Measurements from ENCODE around the gene LARGE1. TPM values are rescaled to one million over a fixed set of nuclear protein-coding genes. Genes with fewer than 3 reads are reported as not detected.

The LARGE1 gene
- total and polyA plus RNA-seq, 2 of the 13 experiments (the other 11 are each of a cell fraction or from before 2014, with no cell fraction given), result 8.4 to 11.0 TPM

GRCh38 chr22:33888821-33889220 lies 31.5 kb downstream of the LARGE1 start (continued):
- no peak for TF ChIP-seq MNT (IDR thresholded peaks at IDR 0.05)
- TF ChIP-seq RCOR2 (CRISPR knock-in tag; IDR thresholded peaks at IDR 0.05), result no peak
- TF ChIP-seq, protein P1, sequence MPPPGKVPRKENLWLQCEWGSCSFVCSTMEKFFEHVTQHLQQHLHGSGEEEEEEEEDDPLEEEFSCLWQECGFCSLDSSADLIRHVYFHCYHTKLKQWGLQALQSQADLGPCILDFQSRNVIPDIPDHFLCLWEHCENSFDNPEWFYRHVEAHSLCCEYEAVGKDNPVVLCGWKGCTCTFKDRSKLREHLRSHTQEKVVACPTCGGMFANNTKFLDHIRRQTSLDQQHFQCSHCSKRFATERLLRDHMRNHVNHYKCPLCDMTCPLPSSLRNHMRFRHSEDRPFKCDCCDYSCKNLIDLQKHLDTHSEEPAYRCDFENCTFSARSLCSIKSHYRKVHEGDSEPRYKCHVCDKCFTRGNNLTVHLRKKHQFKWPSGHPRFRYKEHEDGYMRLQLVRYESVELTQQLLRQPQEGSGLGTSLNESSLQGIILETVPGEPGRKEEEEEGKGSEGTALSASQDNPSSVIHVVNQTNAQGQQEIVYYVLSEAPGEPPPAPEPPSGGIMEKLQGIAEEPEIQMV (CRISPR knock-in tag; IDR thresholded peaks at IDR 0.05; ENCODE audit: low read depth), result no peak
- TF ChIP-seq SP2 (CRISPR knock-in tag; IDR thresholded peaks at IDR 0.05), result no peak
- TF ChIP-seq ZMYM2 (CRISPR knock-in tag; IDR thresholded peaks at IDR 0.05), result no peak
- no peak for TF ChIP-seq ZNF317 (CRISPR knock-in tag; IDR thresholded peaks at IDR 0.05)

DNA sequence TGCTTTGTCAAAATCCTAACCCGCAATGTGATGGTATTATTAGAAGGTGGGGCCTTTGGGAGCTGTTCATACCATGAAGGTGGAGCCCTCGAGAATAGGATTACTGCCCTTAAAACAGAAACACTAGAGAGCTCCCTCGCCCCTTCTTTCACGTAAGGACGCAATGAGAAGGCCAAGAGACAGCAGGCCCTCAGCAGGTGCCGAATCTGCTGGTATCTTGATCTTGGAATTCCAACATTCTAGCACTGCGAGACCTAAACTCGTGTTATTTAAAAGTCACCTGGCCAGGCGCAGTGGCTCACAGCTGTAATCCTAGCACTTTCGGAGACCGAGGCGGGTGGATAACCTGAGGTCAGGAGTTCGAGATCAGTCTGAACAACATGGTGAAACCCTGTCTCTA lies 33.1 kb downstream of the LARGE1 start:
- H3K4me1 ChIP-seq (ENCODE audit: insufficient read depth, low read length), result peaks cover 8% of the 10 kb centered on the region; the same call in 1 of the 2 replicates
- H3K36me3 ChIP-seq (replicated peaks in 1 of 2; ENCODE audit: control insufficient read depth in 1 of 2, insufficient read depth in 2 of 2, low read length in 2 of 2), result no peaks in the 10 kb centered on the region
- ChIA-PET POLR2A (no interaction called here), CTCF (ENCODE audit: low intra/inter-chr PET ratio, low total read pairs) (no interaction called here)
- no peak overlapping the region for H2AFZ ChIP-seq (ENCODE audit: low read length)
- H3K4me3 ChIP-seq (replicated peaks in 1 of 3; ENCODE audit: insufficient read depth in 1 of 3, low read depth in 2 of 3, low read length in 3 of 3), result no peak overlapping the region
- intact Hi-C loops (cut with micrococcal nuclease; ENCODE audit: unreplicated experiment), result no loop called here
- no peaks in the 10 kb centered on the region for H3K27me3 ChIP-seq (ENCODE audit: control insufficient read depth in 1 of 2, insufficient read depth in 2 of 2, low read length in 2 of 2)
- no peak for DNase-seq (ENCODE audit: low spot score)
- no TSS peak for BruUV-seq (replicated peaks)
- no peak for ATAC-seq
- no peak overlapping the region for H3K27ac ChIP-seq (ENCODE audit: extremely low read length, insufficient read depth, low read length)
- no peak for FAIRE-seq
- no peaks in the 10 kb centered on the region for H3K79me2 ChIP-seq (ENCODE audit: insufficient read depth, low read length)
- no peak overlapping the region for H3K4me2 ChIP-seq (ENCODE audit: low read depth, low read length)
- no peak overlapping the region for H3K9ac ChIP-seq (ENCODE audit: insufficient read depth, low read depth, low read length)
- TF ChIP-seq TCF12 (IDR thresholded peaks at IDR 0.05), result no peak
- no peak for TF ChIP-seq TCF12 (CRISPR knock-in tag; IDR thresholded peaks at IDR 0.05)
- TF ChIP-seq, protein P2, sequence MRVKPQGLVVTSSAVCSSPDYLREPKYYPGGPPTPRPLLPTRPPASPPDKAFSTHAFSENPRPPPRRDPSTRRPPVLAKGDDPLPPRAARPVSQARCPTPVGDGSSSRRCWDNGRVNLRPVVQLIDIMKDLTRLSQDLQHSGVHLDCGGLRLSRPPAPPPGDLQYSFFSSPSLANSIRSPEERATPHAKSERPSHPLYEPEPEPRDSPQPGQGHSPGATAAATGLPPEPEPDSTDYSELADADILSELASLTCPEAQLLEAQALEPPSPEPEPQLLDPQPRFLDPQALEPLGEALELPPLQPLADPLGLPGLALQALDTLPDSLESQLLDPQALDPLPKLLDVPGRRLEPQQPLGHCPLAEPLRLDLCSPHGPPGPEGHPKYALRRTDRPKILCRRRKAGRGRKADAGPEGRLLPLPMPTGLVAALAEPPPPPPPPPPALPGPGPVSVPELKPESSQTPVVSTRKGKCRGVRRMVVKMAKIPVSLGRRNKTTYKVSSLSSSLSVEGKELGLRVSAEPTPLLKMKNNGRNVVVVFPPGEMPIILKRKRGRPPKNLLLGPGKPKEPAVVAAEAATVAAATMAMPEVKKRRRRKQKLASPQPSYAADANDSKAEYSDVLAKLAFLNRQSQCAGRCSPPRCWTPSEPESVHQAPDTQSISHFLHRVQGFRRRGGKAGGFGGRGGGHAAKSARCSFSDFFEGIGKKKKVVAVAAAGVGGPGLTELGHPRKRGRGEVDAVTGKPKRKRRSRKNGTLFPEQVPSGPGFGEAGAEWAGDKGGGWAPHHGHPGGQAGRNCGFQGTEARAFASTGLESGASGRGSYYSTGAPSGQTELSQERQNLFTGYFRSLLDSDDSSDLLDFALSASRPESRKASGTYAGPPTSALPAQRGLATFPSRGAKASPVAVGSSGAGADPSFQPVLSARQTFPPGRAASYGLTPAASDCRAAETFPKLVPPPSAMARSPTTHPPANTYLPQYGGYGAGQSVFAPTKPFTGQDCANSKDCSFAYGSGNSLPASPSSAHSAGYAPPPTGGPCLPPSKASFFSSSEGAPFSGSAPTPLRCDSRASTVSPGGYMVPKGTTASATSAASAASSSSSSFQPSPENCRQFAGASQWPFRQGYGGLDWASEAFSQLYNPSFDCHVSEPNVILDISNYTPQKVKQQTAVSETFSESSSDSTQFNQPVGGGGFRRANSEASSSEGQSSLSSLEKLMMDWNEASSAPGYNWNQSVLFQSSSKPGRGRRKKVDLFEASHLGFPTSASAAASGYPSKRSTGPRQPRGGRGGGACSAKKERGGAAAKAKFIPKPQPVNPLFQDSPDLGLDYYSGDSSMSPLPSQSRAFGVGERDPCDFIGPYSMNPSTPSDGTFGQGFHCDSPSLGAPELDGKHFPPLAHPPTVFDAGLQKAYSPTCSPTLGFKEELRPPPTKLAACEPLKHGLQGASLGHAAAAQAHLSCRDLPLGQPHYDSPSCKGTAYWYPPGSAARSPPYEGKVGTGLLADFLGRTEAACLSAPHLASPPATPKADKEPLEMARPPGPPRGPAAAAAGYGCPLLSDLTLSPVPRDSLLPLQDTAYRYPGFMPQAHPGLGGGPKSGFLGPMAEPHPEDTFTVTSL (CRISPR knock-in tag; IDR thresholded peaks at IDR 0.05; ENCODE audit: borderline replicate concordance), result no peak
- TF ChIP-seq AGO1 (IDR thresholded peaks at IDR 0.05; ENCODE audit: low read depth, low read length, poor library complexity, severe bottlenecking), result no peak
- no peak for TF ChIP-seq PATZ1 (CRISPR knock-in tag; IDR thresholded peaks at IDR 0.05)
- no peaks in the 10 kb centered on the region for H3K9me3 ChIP-seq (ENCODE audit: low read length)
- H4K20me1 ChIP-seq (ENCODE audit: insufficient read depth, low read length), result 0 out of 2 replicates have a peak, but pooled peaks cover 5% of the 10 kb centered on the region
- in situ Hi-C loops (cut with HindIII; ENCODE audit: extremely low pct_ligation_motif_present, low pct_unique_long_range_greater_than_20kb), result no loop called here
- WGBS (ENCODE audit: low lambda C conversion rate), result 95% methylated on average over 9 of the region's 13 CpGs
